ENCODE results near the gene CRYAB. TPM values are rescaled to one million over a fixed set of nuclear protein-coding genes. Genes with fewer than 3 reads are reported as not detected.

Gene CRYAB
- total RNA-seq, 4 donors from 2014 or later: 763 to 2,291 (median 1,427) TPM

GRCh38 chr11:111870886-111871692 is 40.5 kb downstream of the CRYAB start, which contains the start of gene ALG9:
TSS of gene ALG9 (minus strand) at chr11:111871581. CDS start at chr11:111871482, 99 bp downstream.
- peak in 3 of 5 experiments; percentile 36 to 44 (median 36) for TF ChIP-seq CTCF (IDR thresholded peaks at IDR 0.05 in 4 of 5, conservative IDR thresholded peaks at IDR 0.05 in 1 of 5)
- TF ChIP-seq POLR2A (IDR thresholded peaks at IDR 0.05): peak; percentile 38 to 47
- ATAC-seq (peak; percentile 78 to 88), DNase-seq (peak; percentile 66 to 83)
- Histone ChIP-seq H3K4me1 (peaks cover 17 to 18% of the 10 kb centered on the region in 2 donors), H3K4me3 (peak within 1 kb of the TSS; percentile 78 to 96 (median 86)), H3K27ac (peak within 1 kb of the TSS; percentile 90 to 95 (median 93)), H3K9me3 (no peaks in the 10 kb centered on the region), H3K36me3 (peaks cover 0 to 35% of the 10 kb centered on the region in 2 donors), H3K27me3 (no peaks in the 10 kb centered on the region)
- intact Hi-C loops (cut with DNase I; ENCODE audit: low total_unique reads) (loop anchor here (10.0 kb wide), 1 partner anchor 1444 kb away; the partner anchor contains the start of gene TTC12), in situ Hi-C loops (cut with MboI; ENCODE audit: low sequenced_read_pairs in 4 of 4) (loop anchor here (10.0 kb wide), 5 partner anchors 64 to 214 kb away; partner anchors contain the start of genes DIXDC1 (in 1 of the 4), NKAPD1 (in 1 of the 4), PIH1D2 (in 1 of the 4) and SDHD (in 1 of the 4))

GRCh38 chr11:111870522-111870885 is 41.1 kb downstream of the CRYAB start:
- Histone ChIP-seq H3K4me1 (peaks cover 17 to 18% of the 10 kb centered on the region in 2 donors), H3K27ac (peak overlapping the region; percentile 90 to 95 (median 93)), H3K4me3 (peak overlapping the region; percentile 78 to 96 (median 86)), H3K36me3 (peaks cover 0 to 35% of the 10 kb centered on the region in 2 donors), H3K9me3 (no peaks in the 10 kb centered on the region), H3K27me3 (no peaks in the 10 kb centered on the region)
- DNase-seq (no peak), ATAC-seq (no peak)
- intact Hi-C loops (cut with DNase I; ENCODE audit: low total_unique reads) (loop anchor here (10.0 kb wide), 1 partner anchor 1444 kb away; the partner anchor contains the start of gene TTC12), in situ Hi-C loops (cut with MboI; ENCODE audit: low sequenced_read_pairs in 4 of 4) (loop anchor here (10.0 kb wide), 5 partner anchors 64 to 214 kb away; partner anchors contain the start of genes DIXDC1 (in 1 of the 4), NKAPD1 (in 1 of the 4), PIH1D2 (in 1 of the 4) and SDHD (in 1 of the 4))
- no peak for TF ChIP-seq CTCF (IDR thresholded peaks at IDR 0.05 in 4 of 5, conservative IDR thresholded peaks at IDR 0.05 in 1 of 5)
- no peak for TF ChIP-seq POLR2A (IDR thresholded peaks at IDR 0.05)

GRCh38 chr11:111870113-111870512 is 41.5 kb downstream of the CRYAB start:
- intact Hi-C loops (cut with DNase I; ENCODE audit: low total_unique reads): loop anchor here (10.0 kb wide), 1 partner anchor 1445 kb away; the partner anchor contains the start of gene TTC12
- Histone ChIP-seq H3K4me3 (peak overlapping the region in 2 of 4 donors; percentile 78 to 86), H3K36me3 (peaks cover 0 to 35% of the 10 kb centered on the region in 2 donors), H3K9me3 (no peaks in the 10 kb centered on the region), H3K27me3 (no peaks in the 10 kb centered on the region), H3K27ac (peak overlapping the region in 2 of 4 donors; percentile 90 to 95), H3K4me1 (peaks cover 17 to 18% of the 10 kb centered on the region in 2 donors)
- ATAC-seq: no peak
- DNase-seq: no peak
- no peak for TF ChIP-seq POLR2A (IDR thresholded peaks at IDR 0.05)
- no peak for TF ChIP-seq CTCF (IDR thresholded peaks at IDR 0.05 in 4 of 5, conservative IDR thresholded peaks at IDR 0.05 in 1 of 5)
- in situ Hi-C loops (cut with MboI; ENCODE audit: low sequenced_read_pairs in 4 of 4): loop anchor here (10.0 kb wide), 5 partner anchors 65 to 215 kb away; partner anchors contain the start of genes DIXDC1 (in 1 of the 4), NKAPD1 (in 1 of the 4), PIH1D2 (in 1 of the 4) and SDHD (in 1 of the 4)

GRCh38 chr11:111860257-111860656 is 51.3 kb downstream of the CRYAB start:
- ATAC-seq (no peak), DNase-seq (no peak)
- H3K9me3 ChIP-seq: no peaks in the 10 kb centered on the region
- TF ChIP-seq CTCF (IDR thresholded peaks at IDR 0.05 in 4 of 5, conservative IDR thresholded peaks at IDR 0.05 in 1 of 5) (no peak), POLR2A (IDR thresholded peaks at IDR 0.05) (no peak)
- H3K27ac ChIP-seq: no peak overlapping the region
- intact Hi-C loops (cut with DNase I; ENCODE audit: low total_unique reads): no loop called here
- in situ Hi-C loops (cut with MboI; ENCODE audit: low sequenced_read_pairs in 4 of 4): no loop called here
- H3K36me3 ChIP-seq: peaks cover 0 to 80% of the 10 kb centered on the region in 2 donors
- no peaks in the 10 kb centered on the region for H3K27me3 ChIP-seq
- no peaks in the 10 kb centered on the region for H3K4me1 ChIP-seq
- no peak overlapping the region for H3K4me3 ChIP-seq

Other genes with a start within 250 kb of the CRYAB start
- 10 to 100 TPM in 2 of 4 donors, 1 to 10 TPM in 2; 7.3 to 16.0 (median 9.4) TPM for gene PPP2R1B, start 145.4 kb downstream of the CRYAB start, total RNA-seq
- gene ALG9, start 40.2 kb downstream of the CRYAB start, total RNA-seq: 10 to 100 TPM; 10.3 to 22.5 (median 14.9) TPM
- gene FDXACB1, start 32.6 kb downstream of the CRYAB start, total RNA-seq: under 1 TPM; 0.11 to 0.91 (median 0.29) TPM
- gene CFAP68, start 32.2 kb downstream of the CRYAB start, total RNA-seq: 10 to 100 TPM in 2 of 4 donors, 1 to 10 TPM in 2; 8.2 to 20.9 (median 9.8) TPM
- gene HSPB2, start 964 bp upstream of the CRYAB start, total RNA-seq: 1 to 10 TPM in 3 of 4 donors, under 1 TPM in 1; 0.41 to 4.6 (median 2.4) TPM
- gene C11orf52, start 7.1 kb upstream of the CRYAB start, total RNA-seq: 10 to 100 TPM in 2 of 4 donors, 1 to 10 TPM in 2; 6.3 to 23.8 (median 11.9) TPM
- 10 to 100 TPM in 1 of 4 donors, 1 to 10 TPM in 3; 1.9 to 10.4 (median 5.0) TPM for gene DIXDC1, start 25.6 kb upstream of the CRYAB start, total RNA-seq
- 100 to 1,000 TPM in 1 of 4 donors, 10 to 100 TPM in 3; 60.1 to 117 (median 67.8) TPM for gene DLAT, start 113.6 kb upstream of the CRYAB start, total RNA-seq
- gene PIH1D2, start 162.2 kb upstream of the CRYAB start, total RNA-seq: 1 to 10 TPM in 2 of 4 donors, under 1 TPM in 2; 0.42 to 1.6 (median 0.92) TPM
- 10 to 100 TPM in 2 of 4 donors, 1 to 10 TPM in 2; 4.0 to 10.5 (median 9.0) TPM for gene NKAPD1, start 162.5 kb upstream of the CRYAB start, total RNA-seq
- gene TIMM8B, start 175.0 kb upstream of the CRYAB start, total RNA-seq: 10 to 100 TPM; 60.3 to 93.2 (median 69.4) TPM
- gene SDHD, start 175.1 kb upstream of the CRYAB start, total RNA-seq: 100 to 1,000 TPM; 170 to 261 (median 202) TPM

Measured in gastrocnemius medialis (tissue), 4 donors.